ENCODE data around the gene CFAP45. TPM values are rescaled to one million over a fixed set of nuclear protein-coding genes. Genes with fewer than 3 reads are reported as not detected.

The CFAP45 gene
- total and polyA plus RNA-seq, 2 of the 8 experiments (the other 6 are each of a cell fraction or from before 2014, with no cell fraction given), result 0.05 TPM; not detected in 1

DNA sequence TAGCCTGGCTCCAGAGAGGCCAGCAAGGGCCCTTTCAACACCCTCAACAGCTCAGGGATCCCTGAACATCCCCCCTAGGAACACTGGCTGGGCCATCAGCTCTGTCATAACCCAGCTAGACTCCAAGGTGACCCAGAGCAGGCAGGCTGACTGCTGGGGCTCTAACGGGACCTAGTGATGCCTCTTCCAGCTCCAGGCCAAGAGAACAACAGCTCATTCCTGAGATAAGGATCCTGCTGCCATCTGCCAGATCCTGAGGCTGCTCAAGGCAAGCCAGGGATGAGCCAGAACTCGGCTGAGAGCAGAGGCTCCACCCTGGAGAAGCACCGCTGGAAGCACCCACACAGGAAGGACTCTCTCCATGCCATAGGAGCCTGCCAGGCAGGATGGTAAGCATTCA, 39.5 kb downstream of the CFAP45 start:
- H4K8ac ChIP-seq (ENCODE audit: extremely low read depth, insufficient read depth, low read length), result no peak overlapping the region
- H3K4me3 ChIP-seq (ENCODE audit: extremely low read depth in 1 of 4, insufficient read depth in 2 of 4, low read depth in 3 of 4, low read length in 4 of 4), result no peak overlapping the region
- peaks cover 0 to 2% (median 0%) of the 10 kb centered on the region in 4 experiments; a peak in 2 of 7 replicates for H3K4me1 ChIP-seq (replicated peaks in 1 of 4; ENCODE audit: control insufficient read depth in 3 of 4, insufficient read depth in 4 of 4, low read length in 3 of 4)
- H2AK5ac ChIP-seq (ENCODE audit: low read depth, low read length), result no peak overlapping the region
- H3K27ac ChIP-seq (ENCODE audit: low read depth, low read length), result no peak overlapping the region
- no peaks in the 10 kb centered on the region for H3K79me1 ChIP-seq (ENCODE audit: low read depth, low read length)
- H3K9ac ChIP-seq (replicated peaks in 1 of 4; ENCODE audit: extremely low read depth in 1 of 4, low read depth in 3 of 4, low read length in 3 of 4), result no peak overlapping the region
- no peak overlapping the region for H3K18ac ChIP-seq (ENCODE audit: extremely low read depth, low read length)
- no peak for DNase-seq (ENCODE audit: low read depth in 1 of 2, low spot score in 2 of 2)
- no peak overlapping the region for H2BK120ac ChIP-seq (replicated peaks; ENCODE audit: low read depth, low read length)
- H3K4me2 ChIP-seq (ENCODE audit: insufficient read depth in 1 of 2, low read depth in 2 of 2, low read length in 2 of 2), result no peak overlapping the region
- no peaks in the 10 kb centered on the region; a peak in 1 of 4 replicates for H3K9me3 ChIP-seq (ENCODE audit: insufficient read depth in 2 of 2, low read depth in 1 of 2, low read length in 1 of 2)
- no peak overlapping the region for H4K5ac ChIP-seq (ENCODE audit: insufficient read length, low read depth, low read length)
- H2BK5ac ChIP-seq (ENCODE audit: low read depth, low read length), result no peak overlapping the region
- TF ChIP-seq RNF2 (IDR thresholded peaks at IDR 0.05; ENCODE audit: borderline replicate concordance, low read depth, low read length, missing control alignments, poor library complexity, severe bottlenecking), result no peak
- TF ChIP-seq TCF12 (IDR thresholded peaks at IDR 0.05; ENCODE audit: low read depth, low read length), result no peak
- TF ChIP-seq, protein P1, sequence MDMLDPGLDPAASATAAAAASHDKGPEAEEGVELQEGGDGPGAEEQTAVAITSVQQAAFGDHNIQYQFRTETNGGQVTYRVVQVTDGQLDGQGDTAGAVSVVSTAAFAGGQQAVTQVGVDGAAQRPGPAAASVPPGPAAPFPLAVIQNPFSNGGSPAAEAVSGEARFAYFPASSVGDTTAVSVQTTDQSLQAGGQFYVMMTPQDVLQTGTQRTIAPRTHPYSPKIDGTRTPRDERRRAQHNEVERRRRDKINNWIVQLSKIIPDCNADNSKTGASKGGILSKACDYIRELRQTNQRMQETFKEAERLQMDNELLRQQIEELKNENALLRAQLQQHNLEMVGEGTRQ (IDR thresholded peaks at IDR 0.05; ENCODE audit: low read length), result no peak
- no peak for TF ChIP-seq SUZ12 (IDR thresholded peaks at IDR 0.05; ENCODE audit: low read length)
- no peak for TF ChIP-seq SIN3A (conservative IDR thresholded peaks at IDR 0.05 in 1 of 2, IDR thresholded peaks at IDR 0.05 in 1 of 2; ENCODE audit: low read depth in 1 of 2, low read length in 2 of 2)
- no peak for TF ChIP-seq RFX5 (IDR thresholded peaks at IDR 0.05; ENCODE audit: borderline replicate concordance, low read depth, low read length)
- no peak for TF ChIP-seq MAFK (IDR thresholded peaks at IDR 0.05; ENCODE audit: low read depth, low read length)
- no peak for TF ChIP-seq JUN (IDR thresholded peaks at IDR 0.05; ENCODE audit: low read depth, low read length)
- CTCF ChIA-PET (ENCODE audit: partially characterized antibody), result interaction anchor here (1.0 to 14.8 kb wide), 5 partner anchors 9 to 147 kb away, joined by 4 to 111 read pairs (median 10); no protein-coding TSS in a partner anchor
- H2BK20ac ChIP-seq (ENCODE audit: low read length), result no peak overlapping the region
- peak overlapping the region; percentile 0; the same call in 1 of the 2 replicates for H2BK12ac ChIP-seq (ENCODE audit: low read depth, low read length)
- no peaks in the 10 kb centered on the region for H4K20me1 ChIP-seq (replicated peaks in 1 of 2; ENCODE audit: control insufficient read depth in 1 of 2, insufficient read depth in 2 of 2, low read length in 2 of 2)
- no peak overlapping the region for H3K14ac ChIP-seq (ENCODE audit: insufficient read length)
- 83% methylated on average over 3 of the region's 3 CpGs; no CpG with 5 or more reads in 1 of the 2 experiments for WGBS, 2 experiments (ENCODE audit: extremely low coverage in 1 of 2, insufficient coverage in 1 of 2, insufficient read length in 1 of 2, insufficient replicate concordance in 2 of 2, low coverage in 1 of 2, low lambda C conversion rate in 2 of 2, missing lambda C conversion rate in 1 of 2)
- no peaks in the 10 kb centered on the region for H3K79me2 ChIP-seq (ENCODE audit: control insufficient read depth in 1 of 2, insufficient read depth in 2 of 2, low read length in 2 of 2)
- H3K4ac ChIP-seq (replicated peaks; ENCODE audit: insufficient read length, low read depth, low read length), result no peak overlapping the region
- H2BK15ac ChIP-seq (ENCODE audit: low read length), result no peak overlapping the region
- H3K23ac ChIP-seq (ENCODE audit: insufficient read length), result no peak overlapping the region
- no peak overlapping the region for H3K56ac ChIP-seq (replicated peaks; ENCODE audit: insufficient read length, low read depth, low read length)
- no peak for FAIRE-seq
- POLR2A ChIA-PET (ENCODE audit: partially characterized antibody), result interaction anchor here (0.6 kb wide), 1 partner anchor 742 kb away, joined by 3 read pairs; no protein-coding TSS in a partner anchor
- no peak overlapping the region for H4K91ac ChIP-seq (replicated peaks; ENCODE audit: insufficient read length, low read length)
- no peaks in the 10 kb centered on the region for H3K23me2 ChIP-seq (ENCODE audit: low read depth, low read length)
- H2AFZ ChIP-seq (ENCODE audit: low read length), result no peak overlapping the region
- H3K27me3 ChIP-seq (replicated peaks in 1 of 4; ENCODE audit: control insufficient read depth in 3 of 4, extremely low read depth in 1 of 4, insufficient read depth in 3 of 4, low read length in 3 of 4), result peaks cover 0 to 10% (median 8%) of the 10 kb centered on the region in 4 experiments; a peak in 6 of 7 replicates
- no peaks in the 10 kb centered on the region for H3K36me3 ChIP-seq (ENCODE audit: control insufficient read depth in 2 of 4, insufficient read depth in 4 of 4, low read length in 3 of 4)

Measured in H1 (cell line).